Esophagus muscularis mucosa (tissue), 4 donors: Measurements from ENCODE around the gene TAX1BP1.
A peak's percentile ranks its signal among the peaks of the same experiment; 100 is the strongest.

Experiments
- CTCF ChIP-seq, 3 experiments: fragments of 200-600 bp in 2 of 3; fragments of 450-650 bp in 1 of 3; sonication (generic) in 2 of 3; IDR thresholded peaks; one replicate each; pipeline ENCODE4 v1.5.1; 2017 to 2019; ENCODE audit warnings: antibody characterized with exemption in 3 of 3, mild to moderate bottlenecking in 2 of 3, moderate library complexity in 1 of 3
- EP300 ChIP-seq: sonication (generic); formaldehyde crosslinking; IDR thresholded peaks from one replicate; pipeline ENCODE4 v1.6.1; 2017; ENCODE audit warnings: antibody characterized with exemption
- POLR2A ChIP-seq: fragments of 450-650 bp; IDR thresholded peaks from one replicate; pipeline ENCODE4 v1.6.1; 2017; ENCODE audit warnings: antibody characterized with exemption, moderate library complexity, mild to moderate bottlenecking, low read depth

GRCh38 chr7:27740449-27741086 is 606 bp downstream of the TAX1BP1 start:
- TF ChIP-seq POLR2A (peak; percentile 36), EP300 (no peak), CTCF (IDR thresholded peaks at IDR 0.05) (no peak)
